Putamen (tissue), 1 donor: ENCODE results near the gene RAB6B.
A peak's percentile ranks its signal among the peaks of the same experiment; 100 is the strongest.

Experiments used
- DNase-seq: peaks from one replicate; pipeline ENCODE4 v3.0.0-alpha.2; 2016; ENCODE audit warnings: low spot score

RAB6B gene

DNA sequence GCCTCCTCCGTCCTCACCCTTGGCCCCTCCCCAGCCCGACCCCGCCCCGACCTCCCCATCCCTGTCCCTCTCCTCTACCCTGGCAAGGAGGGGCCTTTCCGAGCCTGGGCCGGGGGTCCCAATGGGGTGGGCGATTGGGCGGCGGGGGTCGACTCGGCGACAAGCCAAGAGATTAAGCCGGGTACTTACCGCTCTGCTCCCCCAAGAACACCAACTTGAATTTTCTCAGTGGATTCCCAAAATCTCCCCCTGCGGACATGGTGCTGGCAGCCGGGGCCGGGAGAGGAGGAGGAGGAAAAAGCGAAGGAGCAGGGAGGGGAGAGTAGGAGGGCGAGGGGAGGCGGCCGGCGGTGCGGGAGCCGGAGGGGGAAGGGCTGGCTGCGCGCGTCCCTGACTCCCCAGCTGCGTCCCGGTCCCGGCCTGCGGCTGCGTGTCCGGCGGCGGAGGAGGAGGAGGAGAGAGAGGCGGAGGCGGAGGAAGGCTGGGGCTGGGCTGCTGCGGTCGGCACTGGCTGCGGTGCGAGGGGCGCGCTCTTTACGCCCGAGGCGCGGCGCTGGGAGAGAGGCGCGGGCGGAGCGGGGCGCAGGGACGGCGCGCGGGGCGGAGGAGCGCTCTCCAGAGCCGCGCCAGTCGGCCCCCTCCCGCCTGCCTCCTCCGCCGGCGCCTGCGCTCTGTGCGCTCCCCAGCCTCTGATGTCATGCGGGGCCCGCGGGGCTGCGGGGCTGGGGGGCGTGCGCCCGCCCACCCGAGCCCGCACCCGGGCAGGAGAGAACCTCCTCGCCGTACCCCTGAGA is at the start of gene RAB6B:
TSS of gene RAB6B (minus strand) at position 675 of the 794 bp plus-strand sequence. CDS start at position 259, 416 bp downstream.
- DNase-seq: peak; percentile 81

DNA sequence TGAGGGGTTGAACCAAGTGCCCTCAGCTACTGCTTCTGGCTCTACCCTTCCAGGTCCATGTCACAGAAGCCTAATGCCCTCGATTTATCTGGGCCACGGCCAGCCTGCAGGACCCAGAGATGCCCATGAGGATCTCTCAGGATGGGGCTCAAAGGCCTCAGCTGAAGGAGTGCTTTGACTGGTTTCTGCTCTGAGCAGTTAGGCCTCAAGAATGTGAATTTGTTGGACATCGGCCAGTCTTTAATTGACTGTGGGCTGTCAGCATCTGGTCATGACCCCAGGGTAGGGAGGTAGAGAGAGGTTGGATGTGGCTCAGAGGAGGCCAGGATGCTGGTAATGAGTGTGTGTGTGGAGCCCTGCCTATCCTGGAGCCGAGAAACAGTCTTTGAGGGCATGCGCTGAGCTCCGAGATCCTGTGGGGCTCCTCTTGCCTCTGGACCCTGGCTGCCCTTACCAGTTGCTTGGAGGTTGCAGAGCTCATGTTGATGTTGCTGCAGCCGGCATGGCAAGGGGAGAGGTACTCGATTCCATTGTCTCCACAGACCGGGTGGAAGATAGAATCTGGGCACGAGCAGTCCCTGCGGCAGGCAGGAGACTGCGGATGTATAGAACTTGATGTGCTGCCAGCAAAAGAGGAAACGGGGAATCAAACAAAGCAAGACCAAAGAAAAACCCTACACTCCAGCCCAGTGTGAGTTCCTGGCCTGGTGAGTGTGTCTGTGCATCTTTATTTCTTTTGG is 49.1 kb upstream of the RAB6B start:
- no peak for DNase-seq

DNA sequence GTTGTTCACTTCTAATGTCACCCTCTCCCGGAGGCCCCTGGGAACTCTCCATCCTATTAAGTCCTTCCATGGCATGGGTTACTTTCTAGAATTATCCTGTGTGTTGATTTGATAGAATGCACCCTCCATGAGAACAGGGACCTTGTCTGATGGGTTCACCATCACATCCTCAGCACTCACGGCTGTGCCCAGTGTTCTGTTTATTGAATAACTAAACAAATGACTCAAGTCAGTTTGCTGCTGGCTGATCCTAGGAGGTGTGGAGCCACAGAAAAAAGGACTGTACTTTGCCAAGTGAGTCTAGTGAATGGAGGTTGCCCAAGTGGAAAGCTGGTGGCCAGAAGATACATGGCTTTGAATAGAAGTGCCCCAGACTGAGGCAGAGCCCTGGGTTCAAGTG is 48.5 kb upstream of the RAB6B start:
- DNase-seq: no peak

DNA sequence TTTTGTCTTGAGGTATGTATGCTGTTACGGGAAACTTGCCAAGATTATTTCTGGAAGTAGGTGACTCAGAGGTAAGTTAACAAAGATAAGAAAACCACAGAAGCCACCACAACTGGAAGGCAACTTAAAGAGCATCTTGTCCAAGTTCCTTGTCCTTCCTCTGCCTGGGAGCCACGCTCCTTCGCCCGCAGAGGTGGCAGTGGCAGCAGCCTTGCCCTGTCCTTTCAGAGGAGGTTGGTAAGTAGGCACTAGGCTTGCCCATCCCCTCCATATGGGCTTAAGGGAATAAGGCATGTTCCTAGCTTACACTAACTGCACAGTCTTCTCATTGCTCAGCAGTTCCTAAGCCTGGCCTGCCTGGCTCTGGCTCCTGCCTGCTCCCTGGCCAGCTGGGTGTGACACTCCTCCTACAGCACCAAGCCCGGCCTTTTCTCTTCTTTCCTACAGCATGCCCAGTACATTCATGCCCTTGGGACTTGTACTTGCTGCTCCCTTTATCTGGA is 48.0 kb upstream of the RAB6B start:
- DNase-seq: no peak

DNA sequence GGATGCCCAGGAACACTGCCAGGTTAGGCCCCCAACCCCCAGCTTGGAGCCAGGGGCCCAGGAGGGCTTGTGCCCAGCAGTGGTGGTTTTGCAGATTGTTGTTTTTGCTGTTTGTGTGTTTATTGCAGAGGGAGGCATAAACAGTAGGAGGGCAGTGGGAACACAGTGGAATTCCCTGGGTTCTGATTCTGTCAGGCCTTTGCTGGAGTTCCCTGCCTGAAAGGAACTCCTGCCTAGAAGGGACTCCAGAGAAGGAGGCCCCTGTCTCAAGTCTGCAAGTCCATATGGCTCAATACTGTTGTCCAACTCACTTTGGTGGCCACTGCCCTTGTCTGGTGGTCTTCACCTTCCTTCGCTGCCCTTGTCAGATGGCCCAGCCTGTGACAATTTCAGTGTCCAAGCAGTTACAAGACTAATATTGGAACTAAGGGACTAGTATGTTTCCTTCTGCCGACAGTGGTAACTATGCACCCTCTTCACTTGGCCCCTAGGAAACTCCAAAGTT is 47.4 kb upstream of the RAB6B start:
- DNase-seq: no peak

DNA sequence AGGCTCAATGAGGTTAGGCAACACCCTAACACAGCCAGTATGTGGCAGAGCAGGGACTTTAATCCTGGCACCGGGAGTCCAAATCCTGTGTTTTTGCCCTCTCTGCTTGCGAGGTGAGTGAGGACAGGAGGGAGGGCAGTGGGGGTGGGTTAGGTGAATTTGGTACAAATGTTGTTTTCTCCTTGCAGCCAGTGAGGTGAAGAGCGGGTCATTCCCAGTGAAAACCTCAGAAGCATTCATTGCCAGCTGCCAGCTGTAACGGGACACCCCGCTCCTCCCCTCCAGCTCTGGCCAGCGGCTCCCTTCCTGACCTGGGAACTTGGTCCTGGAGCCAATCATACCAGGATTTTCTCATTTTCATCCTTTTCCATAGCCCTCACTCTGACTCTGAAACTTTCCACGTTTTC is 45.7 kb upstream of the RAB6B start:
- no peak for DNase-seq

DNA sequence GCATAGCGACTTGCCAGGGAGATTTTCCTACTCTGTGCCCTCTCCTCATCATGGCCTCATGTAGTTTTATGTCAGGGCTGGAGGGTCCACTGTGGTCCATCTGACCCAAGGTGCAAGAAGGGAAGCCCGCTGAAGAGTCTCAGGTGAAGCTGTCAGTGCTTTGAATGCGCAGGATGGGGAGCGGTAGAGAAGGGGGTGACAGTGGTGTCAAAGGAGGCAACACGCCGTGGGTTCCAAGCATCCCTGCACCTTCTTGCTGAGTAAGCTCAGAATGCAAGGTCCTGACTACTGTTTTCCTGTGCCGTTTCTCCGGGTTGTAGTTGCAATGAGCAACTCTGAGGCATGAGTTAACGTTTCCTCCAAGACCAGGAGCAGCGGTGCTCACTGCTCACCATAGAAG is 44.9 kb upstream of the RAB6B start:
- DNase-seq: no peak

DNA sequence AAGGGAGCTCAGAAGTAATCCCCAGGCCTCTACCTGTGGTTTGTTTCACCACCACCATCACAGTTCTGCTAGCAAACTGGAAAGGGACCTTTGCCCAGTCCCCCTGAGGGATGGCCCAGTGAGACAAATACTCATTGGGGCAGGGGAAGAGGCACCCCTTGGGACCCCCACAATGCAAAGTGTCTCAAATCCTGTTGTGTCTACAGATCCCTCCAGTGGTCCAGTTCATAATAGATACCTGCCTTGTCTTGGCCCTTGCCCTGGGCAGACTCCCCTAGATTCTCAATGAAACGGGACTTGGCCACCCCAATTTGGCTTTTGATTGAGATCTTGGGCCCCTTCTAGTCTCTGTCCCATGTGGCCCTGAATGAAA is 43.8 kb upstream of the RAB6B start:
- DNase-seq: no peak

DNA sequence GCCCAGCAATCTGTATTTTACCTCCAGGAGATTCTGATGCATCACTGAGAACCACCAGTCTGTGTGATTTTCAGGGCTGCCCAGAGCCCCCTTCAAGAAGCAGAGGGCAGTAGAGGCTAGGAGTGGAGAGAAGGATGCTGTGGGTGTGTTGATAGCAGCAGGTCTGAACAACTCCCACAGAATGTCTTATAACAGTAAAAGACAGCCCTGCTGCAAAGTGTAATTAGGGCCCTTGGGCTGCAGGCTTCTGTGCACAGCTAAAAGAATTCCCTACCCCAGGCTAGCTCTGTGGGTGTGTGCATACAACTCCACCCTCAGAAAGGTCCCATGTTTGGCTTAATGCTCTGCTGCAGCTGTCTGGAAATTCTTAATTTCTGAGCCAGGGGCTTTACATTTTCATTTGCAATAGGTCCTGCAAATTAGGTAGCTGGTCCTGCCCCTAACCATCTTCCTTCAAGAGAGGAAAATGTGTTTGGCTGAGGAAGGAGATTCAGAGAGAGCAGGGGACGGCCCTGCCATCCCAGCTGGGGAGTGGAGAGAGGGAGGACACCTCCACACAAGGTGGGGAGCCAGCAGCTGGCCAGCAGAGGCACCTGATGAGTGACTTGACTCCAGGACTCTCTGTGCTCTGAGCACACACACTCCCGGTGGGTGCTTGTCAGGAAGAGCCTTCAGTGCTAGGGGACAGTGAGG is 43.2 kb upstream of the RAB6B start:
- DNase-seq: no peak

DNA sequence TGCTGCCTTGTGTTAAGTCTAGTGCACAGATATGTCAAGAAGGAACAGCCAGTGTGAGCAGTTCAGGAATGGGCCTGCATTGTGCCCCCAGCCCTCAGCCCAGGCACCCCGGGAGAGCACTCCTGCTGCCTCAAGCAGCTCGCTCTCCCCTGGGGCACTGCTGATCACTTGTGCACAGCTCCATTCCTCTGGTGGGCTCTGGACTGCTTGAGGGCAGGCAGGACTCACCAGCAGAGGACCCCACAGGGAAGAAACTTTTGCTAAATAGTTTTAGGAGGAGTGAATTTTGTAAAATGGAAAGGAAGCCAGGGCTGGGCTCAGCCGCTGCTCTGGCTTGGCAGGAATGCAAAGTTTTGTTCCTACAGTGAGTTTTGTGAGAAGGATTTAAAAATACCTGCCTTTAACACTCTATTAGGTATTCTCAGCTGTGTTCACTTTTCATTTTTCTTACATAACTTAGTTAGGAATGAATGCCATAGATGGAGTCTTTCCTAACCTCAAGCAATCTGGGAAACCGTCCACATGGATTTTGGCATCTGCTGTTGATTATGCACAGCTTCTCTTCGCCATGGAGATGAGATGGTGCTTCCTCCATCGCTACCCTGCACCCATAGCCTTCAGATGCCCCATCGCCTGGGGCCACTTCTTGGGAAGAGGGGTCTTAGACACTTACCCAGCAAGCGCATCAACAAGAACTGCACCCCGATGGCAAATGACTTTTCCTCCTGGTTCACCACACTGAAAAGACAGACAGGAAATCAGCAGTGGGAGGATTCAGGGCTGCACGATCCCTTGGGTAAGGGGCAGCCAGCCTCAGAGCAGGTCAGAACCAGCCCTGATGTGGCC is 42.3 kb upstream of the RAB6B start:
- DNase-seq: no peak

DNA sequence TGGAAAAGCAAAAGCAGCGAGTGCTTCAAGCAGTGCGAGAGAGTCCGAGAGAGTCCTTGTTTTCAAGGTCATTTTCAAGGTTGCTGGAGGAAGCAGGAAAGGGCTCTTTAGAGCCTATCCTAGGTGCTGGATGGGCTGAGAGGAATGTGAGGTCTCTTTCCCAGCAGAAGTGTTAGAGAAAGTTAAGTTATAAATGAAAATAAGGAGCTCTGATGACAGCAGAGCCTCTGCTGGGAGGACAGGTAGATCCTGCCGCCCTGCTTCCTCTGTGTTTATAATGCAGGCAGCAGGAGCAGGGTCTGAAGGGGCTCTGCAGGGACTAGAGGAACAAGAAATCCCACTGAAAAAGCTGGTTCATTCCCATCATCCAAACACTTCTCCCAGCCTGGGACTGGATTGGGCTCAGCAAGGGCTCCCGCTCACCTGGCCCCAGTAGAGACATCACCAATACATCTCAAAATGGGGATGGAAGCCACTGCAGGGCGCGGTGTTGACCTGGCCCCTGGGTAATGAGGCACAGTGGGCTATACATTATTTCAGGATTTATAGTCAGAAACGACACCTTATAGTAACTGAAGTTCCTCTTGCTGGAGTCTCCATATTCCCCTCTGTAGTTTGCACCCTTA is 41.5 kb upstream of the RAB6B start:
- DNase-seq: no peak

DNA sequence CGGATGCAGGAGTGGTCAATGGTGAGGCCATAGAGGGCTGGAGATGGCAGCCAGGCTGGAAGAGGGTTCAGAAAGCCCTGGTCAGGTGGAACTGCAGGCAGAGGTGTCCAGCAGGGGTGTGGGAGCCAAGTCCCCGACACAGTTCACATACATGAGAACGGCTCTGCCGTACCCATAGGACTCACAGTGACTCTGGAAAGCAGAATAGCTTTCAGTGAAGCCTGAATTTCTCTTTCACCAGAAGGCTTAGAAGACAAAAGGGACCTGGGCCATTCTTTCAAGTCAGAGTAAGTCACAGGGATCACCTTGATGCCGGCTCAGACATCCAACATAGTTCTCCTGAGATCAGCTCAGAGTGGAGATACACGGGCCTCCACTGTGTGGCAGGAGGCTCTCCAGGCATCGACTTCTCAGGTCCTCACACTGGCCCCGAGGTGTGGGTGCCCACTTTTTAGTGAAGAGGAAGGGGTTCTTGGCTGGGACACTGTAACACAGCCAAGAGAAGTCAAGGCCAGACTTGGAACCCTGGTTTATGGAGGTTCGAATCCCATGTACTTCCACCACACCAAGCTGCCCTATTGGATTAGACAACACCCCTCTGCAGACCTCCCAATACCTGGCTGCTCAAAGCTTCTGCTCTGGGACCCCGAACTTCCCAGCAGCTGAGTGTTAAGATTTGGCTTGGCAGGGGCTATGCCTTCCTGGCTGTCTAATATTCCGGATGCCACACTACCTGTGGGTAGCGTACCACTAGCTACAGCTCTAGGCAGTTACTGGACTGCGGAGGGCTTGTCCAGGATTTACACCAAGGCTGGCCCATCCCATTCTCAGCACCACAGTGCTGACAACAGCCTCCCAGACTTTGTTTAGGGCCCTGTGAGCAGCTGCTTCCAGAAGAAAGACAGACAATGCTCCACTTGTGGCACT is 40.4 kb upstream of the RAB6B start:
- no peak for DNase-seq

DNA sequence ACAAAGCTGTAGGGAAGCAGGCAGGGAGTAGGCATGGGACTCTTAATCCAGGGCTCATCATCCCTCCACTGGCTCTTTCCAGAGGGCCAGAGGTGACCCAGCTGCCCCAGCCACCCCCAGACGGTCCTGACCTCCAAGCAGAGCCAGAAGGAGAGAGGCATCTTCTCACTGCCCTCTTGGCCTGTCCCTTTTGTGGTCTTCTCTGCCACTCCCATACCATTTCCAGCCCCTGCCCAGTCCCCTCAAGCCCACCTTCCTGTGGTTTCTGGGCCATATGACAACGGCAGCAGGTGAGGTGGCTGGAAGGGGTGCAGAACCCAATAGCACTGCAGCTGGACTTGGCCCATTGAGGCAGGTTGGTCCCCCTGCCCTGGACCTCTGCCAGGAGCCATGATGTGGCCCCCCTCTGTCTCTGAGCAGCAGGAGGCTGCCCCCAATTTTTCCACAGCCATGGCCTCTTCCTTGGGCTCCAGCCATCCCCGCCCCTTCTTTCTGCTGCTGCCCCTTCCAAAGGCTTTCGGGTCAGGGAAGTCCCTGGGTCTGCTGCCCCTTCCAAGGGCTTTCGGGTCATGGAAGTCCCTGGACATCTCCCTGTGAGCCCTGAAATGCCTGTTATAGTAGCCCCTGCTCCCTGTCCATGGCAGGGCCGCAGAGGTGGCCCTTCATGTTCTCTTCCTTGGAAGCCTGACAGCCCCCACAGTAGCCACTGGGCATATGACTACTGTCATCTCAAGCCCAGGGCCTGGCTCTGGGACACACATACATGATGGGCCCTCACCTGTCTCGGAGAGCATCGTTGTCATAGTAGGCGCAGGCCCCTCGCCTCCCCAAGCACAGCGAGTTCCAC is 39.5 kb upstream of the RAB6B start:
- DNase-seq: no peak

DNA sequence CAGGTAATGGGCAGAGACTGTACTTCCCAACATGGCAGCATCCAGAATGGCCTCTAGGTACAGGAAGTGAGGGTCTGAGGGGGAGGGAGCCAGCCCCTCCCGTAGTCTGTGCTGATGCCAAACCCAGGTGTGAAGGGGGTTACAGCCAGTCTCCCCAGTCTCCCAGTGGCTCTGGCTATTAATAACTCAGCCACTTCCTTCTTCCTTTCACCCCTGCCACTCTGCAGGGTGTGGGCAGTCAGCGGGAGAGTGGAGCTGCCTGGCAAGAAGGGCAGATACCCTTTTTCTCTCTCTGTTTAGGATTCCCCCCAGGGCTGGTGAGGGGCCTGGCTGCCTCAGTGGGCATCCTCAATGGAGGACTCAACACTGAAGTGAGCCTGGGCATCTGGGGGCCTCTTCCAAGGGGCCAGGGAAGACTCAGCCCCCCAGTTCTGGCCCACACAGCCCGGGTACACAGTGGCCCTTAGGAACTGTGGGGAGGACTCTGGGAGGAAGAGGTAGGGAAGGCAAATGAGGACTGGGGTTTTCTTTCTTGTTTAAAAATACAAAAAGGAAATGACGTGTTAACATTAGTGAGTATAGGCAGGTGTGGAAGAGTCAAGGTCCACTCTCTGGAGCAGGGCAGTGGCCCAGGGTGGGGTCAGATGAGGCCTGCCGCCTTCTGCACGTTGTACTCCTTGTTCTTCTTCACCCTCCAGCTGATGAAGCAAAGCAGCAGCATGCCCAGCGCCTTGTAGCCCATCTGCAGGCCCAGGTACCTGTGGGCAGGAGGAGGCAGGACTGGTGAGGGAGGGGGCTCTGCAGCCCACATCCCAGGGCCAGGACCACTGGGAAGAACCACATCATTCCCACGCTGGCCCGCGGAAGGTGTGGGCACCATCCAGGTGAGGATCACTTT is 38.6 kb upstream of the RAB6B start:
- no peak for DNase-seq

DNA sequence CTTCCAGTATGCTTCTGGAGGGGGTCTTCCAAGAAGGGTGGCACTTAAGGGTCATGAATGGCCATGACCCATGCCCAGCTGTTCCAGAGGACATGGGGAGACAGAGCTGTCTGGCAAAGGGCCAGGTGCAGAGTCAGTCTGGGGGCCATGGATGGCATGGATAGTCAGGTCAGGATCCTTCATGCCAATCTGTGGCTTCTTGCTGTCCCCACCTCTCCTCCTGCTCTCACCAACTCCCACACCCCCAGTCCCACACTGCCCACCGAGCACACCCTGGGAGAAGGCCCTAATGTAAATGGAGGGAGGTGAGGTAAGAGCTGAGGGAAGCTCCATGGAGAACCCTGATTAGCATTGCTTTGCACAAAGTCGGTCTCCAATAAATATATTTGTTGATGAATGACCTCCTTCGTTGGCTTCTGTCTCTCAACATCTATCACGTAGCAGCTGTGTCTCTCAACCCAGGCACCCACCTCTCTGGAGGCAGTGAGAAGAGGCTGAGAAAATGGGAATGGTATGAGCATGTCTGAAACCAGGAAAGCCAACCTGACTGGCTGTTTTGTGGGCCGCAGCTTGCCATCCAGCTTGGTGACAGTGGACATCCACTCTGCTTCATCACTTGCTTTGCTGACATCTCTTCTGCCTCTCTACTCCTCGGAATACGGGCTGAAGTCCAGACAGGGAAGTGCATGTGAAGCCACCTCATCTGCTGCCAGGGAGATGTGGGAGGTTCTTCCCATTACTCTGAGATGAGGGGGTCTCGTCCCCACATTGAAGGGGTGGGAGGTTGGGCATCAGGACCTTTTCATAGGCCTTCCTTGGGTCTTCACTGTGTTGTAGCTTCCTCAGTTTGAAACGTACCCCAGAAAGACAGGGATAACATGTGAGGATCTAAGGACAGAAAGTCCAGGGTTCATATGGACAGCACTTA is 37.7 kb upstream of the RAB6B start:
- no peak for DNase-seq

DNA sequence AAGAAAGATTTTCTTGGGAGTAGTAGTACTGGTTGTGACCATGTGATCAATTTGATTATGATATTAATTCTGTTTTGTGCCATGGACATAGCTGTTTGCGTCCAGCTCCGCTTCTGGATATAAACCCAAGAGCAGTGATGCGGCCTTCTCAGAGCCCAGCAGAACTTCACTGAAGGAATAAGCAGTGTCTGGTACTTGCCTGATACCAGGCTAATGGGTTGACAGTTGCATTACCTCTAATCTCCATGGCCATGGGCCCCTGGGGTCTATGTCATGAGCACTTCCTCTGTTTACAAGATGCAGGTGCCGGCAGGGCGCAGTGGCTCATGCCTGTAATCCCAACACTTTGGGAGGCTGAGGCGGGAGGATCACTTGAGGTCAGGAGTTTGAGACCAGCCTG is 36.3 kb upstream of the RAB6B start:
- DNase-seq: no peak

DNA sequence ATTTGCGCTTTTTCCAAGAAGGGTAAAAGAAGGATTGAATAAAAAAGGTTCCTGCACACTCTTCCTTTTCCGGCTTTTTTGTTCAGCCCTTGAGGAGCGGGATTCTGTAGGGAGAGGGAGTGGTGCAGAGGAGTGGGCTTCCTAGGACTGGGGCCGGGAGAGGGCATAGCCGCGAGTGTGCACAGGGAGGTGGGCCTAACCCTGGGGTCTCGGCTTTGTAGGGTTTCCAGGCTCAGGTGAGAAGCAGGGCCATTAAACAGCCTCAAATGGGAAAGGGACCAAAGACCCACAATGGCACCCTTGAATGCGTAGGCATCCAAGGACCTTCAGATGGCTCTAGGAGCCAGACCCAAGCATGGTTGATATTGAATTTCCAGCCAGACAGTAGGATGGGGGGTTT is 35.4 kb upstream of the RAB6B start:
- no peak for DNase-seq
